IgD-negative memory B cell (primary cell): ENCODE results near the gene CARD6. TPM values are rescaled to one million over a fixed set of nuclear protein-coding genes. Genes with fewer than 3 reads are reported as not detected.
A peak's percentile ranks its signal among the peaks of the same experiment; 100 is the strongest.
"Not testable (repeated sequence)": the region's sequence is repeated elsewhere in the genome, so short reads cannot be mapped to it uniquely, and the experiment has no call there.

Source experiments
- H3K27ac Mint-ChIP-seq, 3 donors: one replicate each; pipeline ENCODE4 v1.8.0; 2020 to 2022; ENCODE audit warnings: mild to moderate bottlenecking in 3 of 3, mixed read lengths in 3 of 3, moderate library complexity in 1 of 3
- H3K27me3 Mint-ChIP-seq: one replicate; pipeline ENCODE4 v1.8.0; 2021; ENCODE audit warnings: mixed read lengths
- H3K36me3 Mint-ChIP-seq: one replicate; pipeline ENCODE4 v1.8.0; 2020; ENCODE audit warnings: mild to moderate bottlenecking, mixed read lengths
- H3K4me1 Mint-ChIP-seq, 3 donors: one replicate each; pipeline ENCODE4 v1.8.0; 2020 to 2022; ENCODE audit warnings: mixed read lengths in 3 of 3, mild to moderate bottlenecking in 1 of 3
- H3K4me3 Mint-ChIP-seq, 4 donors: one replicate each; pipeline ENCODE4 v1.8.0; 2020 to 2022; ENCODE audit warnings: mild to moderate bottlenecking in 4 of 4, mixed read lengths in 4 of 4, moderate library complexity in 3 of 4
- H3K9me3 Mint-ChIP-seq, 3 donors: one replicate each; pipeline ENCODE4 v1.8.0; 2020 to 2021; ENCODE audit warnings: mixed read lengths in 3 of 3, mild to moderate bottlenecking in 1 of 3
- polyA plus RNA-seq: library from polyadenylated mRNA; unstranded; fragments of 300-500 nt; fragmentation: Illumina TruSeq; gene quantifications from one replicate; pipeline ENCODE4 v1.2.3, GENCODE V29; 2021

Gene CARD6
- polyA plus RNA-seq, 1 donor from 2014 or later, result 0.93 TPM

GRCh38 chr5:40834849-40835787 is 6.0 kb upstream of the CARD6 start, which contains the start of gene RPL37:
RPL37 (minus strand) TSS chr5:40835222; CDS start chr5:40835185, 37 bp downstream.
- peak within 1 kb of the TSS; percentile 82 to 98 (median 97) for H3K27ac Mint-ChIP-seq
- peaks cover 9% of the 10 kb centered on the region for H3K36me3 Mint-ChIP-seq
- peaks cover 0 to 2% (median 0%) of the 10 kb centered on the region in 3 donors for H3K9me3 Mint-ChIP-seq
- H3K27me3 Mint-ChIP-seq, result no peaks in the 10 kb centered on the region
- H3K4me3 Mint-ChIP-seq, result peak within 1 kb of the TSS; percentile 90 to 100 (median 98)
- H3K4me1 Mint-ChIP-seq, result peaks cover 33 to 48% (median 39%) of the 10 kb centered on the region in 3 donors

GRCh38 chr5:40838086-40838485 is 3.1 kb upstream of the CARD6 start:
- Mint-ChIP-seq H3K4me1 (peaks cover 26 to 47% (median 37%) of the 10 kb centered on the region in 3 donors), H3K27me3 (peaks cover 6% of the 10 kb centered on the region), H3K36me3 (peaks cover 3% of the 10 kb centered on the region), H3K4me3 (peak overlapping the region in 2 of 4 donors; percentile 50 to 65), H3K27ac (peak overlapping the region in 1 of 3 donors; percentile 71), H3K9me3 (peaks cover 0 to 2% (median 0%) of the 10 kb centered on the region in 3 donors)

- Mint-ChIP-seq H3K4me1 (peaks cover 5 to 29% (median 18%) of the 10 kb centered on the region in 3 donors), H3K4me3 (no peak overlapping the region), H3K36me3 (peaks cover 1% of the 10 kb centered on the region), H3K27ac (no peak overlapping the region), H3K9me3 (no peaks in the 10 kb centered on the region), H3K27me3 (peaks cover 6% of the 10 kb centered on the region)
These were observed 1.2 kb downstream of the CARD6 start for GRCh38 chr5:40842351-40842750.

GRCh38 chr5:40844565-40844964 is 3.4 kb downstream of the CARD6 start:
- H3K27ac Mint-ChIP-seq, result no peak overlapping the region
- H3K4me1 Mint-ChIP-seq, result peaks cover 3 to 21% (median 17%) of the 10 kb centered on the region in 3 donors
- H3K27me3 Mint-ChIP-seq, result peaks cover 6% of the 10 kb centered on the region
- no peak overlapping the region for H3K4me3 Mint-ChIP-seq
- H3K9me3 Mint-ChIP-seq, result no peaks in the 10 kb centered on the region
- peaks cover 1% of the 10 kb centered on the region for H3K36me3 Mint-ChIP-seq

- H3K4me3 Mint-ChIP-seq, result no peak overlapping the region
- peaks cover 1% of the 10 kb centered on the region for H3K36me3 Mint-ChIP-seq
- H3K27ac Mint-ChIP-seq, result no peak overlapping the region
- H3K27me3 Mint-ChIP-seq, result peaks cover 5% of the 10 kb centered on the region
- no peaks in the 10 kb centered on the region for H3K9me3 Mint-ChIP-seq
- H3K4me1 Mint-ChIP-seq, result peaks cover 3 to 15% (median 12%) of the 10 kb centered on the region in 3 donors
These were observed 5.2 kb downstream of the CARD6 start for GRCh38 chr5:40846371-40846770.

- peaks cover 1% of the 10 kb centered on the region for H3K36me3 Mint-ChIP-seq
- H3K27ac Mint-ChIP-seq, result no peak overlapping the region
- no peaks in the 10 kb centered on the region for H3K27me3 Mint-ChIP-seq
- no peaks in the 10 kb centered on the region for H3K9me3 Mint-ChIP-seq
- peaks cover 3 to 10% (median 7%) of the 10 kb centered on the region in 3 donors for H3K4me1 Mint-ChIP-seq
- no peak overlapping the region for H3K4me3 Mint-ChIP-seq
These were observed 6.4 kb downstream of the CARD6 start for GRCh38 chr5:40847525-40847924.

GRCh38 chr5:40853632-40854192 is 12.5 kb downstream of the CARD6 start:
- Mint-ChIP-seq H3K27me3 (no peaks in the 10 kb centered on the region), H3K27ac (no peak overlapping the region), H3K9me3 (no peaks in the 10 kb centered on the region), H3K4me1 (peaks cover 0 to 4% (median 3%) of the 10 kb centered on the region in 3 donors), H3K4me3 (no peak overlapping the region), H3K36me3 (no peaks in the 10 kb centered on the region)

GRCh38 chr5:40860711-40861110 is 19.5 kb downstream of the CARD6 start:
- no peak overlapping the region for H3K4me3 Mint-ChIP-seq
- H3K9me3 Mint-ChIP-seq, result peaks cover 3 to 9% (median 5%) of the 10 kb centered on the region in 3 donors
- no peaks in the 10 kb centered on the region for H3K27me3 Mint-ChIP-seq
- no peaks in the 10 kb centered on the region for H3K36me3 Mint-ChIP-seq
- no peaks in the 10 kb centered on the region for H3K4me1 Mint-ChIP-seq
- no peak overlapping the region for H3K27ac Mint-ChIP-seq

- not testable (repeated sequence) for H3K9me3 Mint-ChIP-seq, H3K4me1 Mint-ChIP-seq, H3K27me3 Mint-ChIP-seq, H3K4me3 Mint-ChIP-seq, H3K27ac Mint-ChIP-seq, H3K36me3 Mint-ChIP-seq
These were observed 23.8 kb downstream of the CARD6 start for GRCh38 chr5:40865004-40865403.

GRCh38 chr5:40866844-40867243 is 25.7 kb downstream of the CARD6 start:
- Mint-ChIP-seq H3K9me3 (peaks cover 0 to 9% (median 4%) of the 10 kb centered on the region in 3 donors), H3K4me1 (no peaks in the 10 kb centered on the region), H3K27me3 (peaks cover 6% of the 10 kb centered on the region), H3K36me3 (peaks cover 4% of the 10 kb centered on the region), H3K4me3 (no peak overlapping the region), H3K27ac (no peak overlapping the region)

GRCh38 chr5:40869384-40869783 is 28.2 kb downstream of the CARD6 start:
- H3K27me3 Mint-ChIP-seq, result peaks cover 7% of the 10 kb centered on the region
- H3K4me3 Mint-ChIP-seq, result no peak overlapping the region
- H3K4me1 Mint-ChIP-seq, result no peaks in the 10 kb centered on the region
- peaks cover 0 to 6% (median 4%) of the 10 kb centered on the region in 3 donors for H3K9me3 Mint-ChIP-seq
- no peak overlapping the region for H3K27ac Mint-ChIP-seq
- peaks cover 4% of the 10 kb centered on the region for H3K36me3 Mint-ChIP-seq

GRCh38 chr5:40871177-40871576 is 30.0 kb downstream of the CARD6 start:
- Mint-ChIP-seq H3K27me3 (peaks cover 7% of the 10 kb centered on the region), H3K4me1 (no peaks in the 10 kb centered on the region), H3K36me3 (peaks cover 4% of the 10 kb centered on the region), H3K9me3 (no peaks in the 10 kb centered on the region), H3K27ac (no peak overlapping the region), H3K4me3 (peak overlapping the region in 1 of 4 donors; percentile 19)

GRCh38 chr5:40872253-40872652 is 31.1 kb downstream of the CARD6 start:
- not testable (repeated sequence) for H3K9me3 Mint-ChIP-seq, H3K27me3 Mint-ChIP-seq, H3K4me3 Mint-ChIP-seq, H3K4me1 Mint-ChIP-seq, H3K36me3 Mint-ChIP-seq
- H3K27ac Mint-ChIP-seq, result peak overlapping the region in 1 of 3 donors; percentile 10

- H3K36me3 Mint-ChIP-seq, result peaks cover 2% of the 10 kb centered on the region
- H3K9me3 Mint-ChIP-seq, result peaks cover 3 to 10% (median 4%) of the 10 kb centered on the region in 3 donors
- no peaks in the 10 kb centered on the region for H3K4me1 Mint-ChIP-seq
- H3K27me3 Mint-ChIP-seq, result peaks cover 4% of the 10 kb centered on the region
- H3K27ac Mint-ChIP-seq, result no peak overlapping the region
- H3K4me3 Mint-ChIP-seq, result no peak overlapping the region
These were observed 32.2 kb downstream of the CARD6 start for GRCh38 chr5:40873286-40873880.

GRCh38 chr5:40875958-40876357 is 34.8 kb downstream of the CARD6 start:
- H3K9me3 Mint-ChIP-seq, result peaks cover 3 to 10% (median 4%) of the 10 kb centered on the region in 3 donors
- peaks cover 0 to 2% (median 0%) of the 10 kb centered on the region in 3 donors for H3K4me1 Mint-ChIP-seq
- H3K36me3 Mint-ChIP-seq, result no peaks in the 10 kb centered on the region
- no peak overlapping the region for H3K4me3 Mint-ChIP-seq
- peaks cover 1% of the 10 kb centered on the region for H3K27me3 Mint-ChIP-seq
- no peak overlapping the region for H3K27ac Mint-ChIP-seq
